ENCODE data around the gene PSTK.

PSTK gene

DNA sequence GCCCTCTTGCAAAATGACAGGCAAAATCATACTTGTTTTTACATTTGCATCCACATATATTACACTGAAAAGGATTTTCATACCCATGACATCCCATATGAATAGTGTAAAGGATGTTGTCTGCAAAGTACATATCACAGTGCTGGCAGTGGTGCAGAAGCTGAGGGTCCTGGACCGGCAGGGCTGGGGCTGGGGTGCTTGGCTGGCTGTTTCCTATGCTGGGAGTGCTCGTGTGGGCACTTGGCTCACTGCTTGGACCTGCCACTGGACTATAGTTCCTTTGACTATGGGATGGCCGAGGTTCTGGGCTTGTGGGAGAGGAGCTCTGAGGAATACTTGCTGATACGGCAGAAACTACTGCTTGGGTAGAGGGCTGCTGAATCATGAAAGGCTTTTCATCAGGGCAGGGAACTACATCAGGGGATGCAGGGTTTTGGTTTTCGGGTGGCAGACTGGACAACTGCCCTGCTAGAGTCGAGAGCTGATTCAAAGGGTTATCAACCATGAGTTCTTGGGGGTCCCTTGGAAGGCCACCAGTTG lies 13.7 kb downstream of the PSTK start:
- DNase-seq, result no peak

GRCh38 chr10:122995936-122996335 lies 15.7 kb downstream of the PSTK start:
- no peak for DNase-seq

- DNase-seq, result no peak
Observed at GRCh38 chr10:122997864-122998263, 17.7 kb downstream of the PSTK start.

- DNase-seq, result no peak
Observed at GRCh38 chr10:122998360-122998917, 18.2 kb downstream of the PSTK start.

- no peak for DNase-seq
Observed at GRCh38 chr10:122998934-122999333, 18.7 kb downstream of the PSTK start.

- peak; percentile 8 for DNase-seq
Observed at GRCh38 chr10:122999347-122999746, 19.1 kb downstream of the PSTK start.

GRCh38 chr10:123000155-123000554 lies 20.0 kb downstream of the PSTK start:
- no peak for DNase-seq

- no peak for DNase-seq
Observed at GRCh38 chr10:123001370-123001769, 21.2 kb downstream of the PSTK start.

- no peak for DNase-seq
Observed at GRCh38 chr10:123004298-123004697, 24.1 kb downstream of the PSTK start.

GRCh38 chr10:123007558-123008354 lies 27.6 kb downstream of the PSTK start:
- DNase-seq, result no peak

- peak; percentile 91 for DNase-seq
Observed at GRCh38 chr10:123008355-123009104, 28.3 kb downstream of the PSTK start, which contains the start of the genes ACADSB and IKZF5. TSS of gene ACADSB (plus strand) at chr10:123009006. CDS start at chr10:123009030, 24 bp downstream. TSS of gene IKZF5 (minus strand) at chr10:123008795. CDS start at chr10:122998625, 10,170 bp downstream.

DNA sequence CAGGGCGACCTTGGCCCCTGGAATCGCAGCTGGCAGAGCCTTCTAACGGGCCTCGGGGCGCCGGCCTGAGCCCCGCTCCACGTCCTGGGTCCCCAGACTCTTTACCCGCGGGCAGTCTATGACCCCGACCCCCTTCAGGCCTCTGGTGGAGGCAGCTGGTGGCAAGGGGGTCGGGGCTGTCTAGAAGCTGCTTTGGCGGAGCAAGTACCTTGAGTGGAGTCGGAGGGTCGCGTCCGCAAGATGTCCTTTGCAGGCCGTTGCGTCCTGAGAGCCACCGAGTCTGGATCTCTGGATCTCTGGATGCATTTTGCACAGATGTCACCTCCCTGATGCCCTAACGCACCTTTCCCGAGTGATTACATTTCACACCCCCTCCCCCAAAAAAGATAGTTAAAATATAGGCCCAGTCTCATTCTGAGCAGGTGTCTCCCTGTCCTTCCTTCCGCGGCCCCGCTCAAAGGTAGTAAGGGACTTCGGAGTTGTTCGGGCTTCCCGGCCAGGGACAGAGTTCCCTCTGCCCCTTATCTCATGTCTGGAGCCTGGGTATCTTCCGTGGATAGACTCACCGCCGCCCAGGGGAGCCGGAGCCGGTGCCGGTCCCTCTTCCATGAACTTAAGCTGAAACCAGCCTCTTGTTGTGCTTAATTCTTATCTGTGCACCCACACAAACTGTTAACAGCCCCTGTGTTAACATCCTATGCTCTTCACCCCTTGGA lies 29.1 kb downstream of the PSTK start:
- no peak for DNase-seq

DNA sequence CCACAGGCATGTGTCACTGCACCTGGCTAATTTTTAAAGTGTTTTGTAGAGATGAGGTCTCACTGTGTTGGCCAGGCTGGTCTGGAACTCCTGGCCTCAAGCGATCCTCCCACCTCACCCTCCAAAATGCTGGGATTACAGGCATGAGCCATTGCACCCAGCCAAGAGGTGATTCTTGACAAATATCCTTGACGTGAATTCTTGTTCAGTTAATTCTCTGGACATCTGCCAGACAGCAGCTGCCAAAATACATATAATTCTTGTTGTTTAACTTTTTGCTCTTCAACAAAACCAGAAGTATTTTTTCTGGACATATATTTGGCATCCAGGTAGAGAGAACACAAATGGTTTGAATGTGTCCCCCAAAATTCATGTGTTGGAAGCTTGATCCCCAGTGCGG lies 31.8 kb downstream of the PSTK start:
- no peak for DNase-seq

GRCh38 chr10:123013456-123014419 lies 33.5 kb downstream of the PSTK start:
- no peak for DNase-seq

DNA sequence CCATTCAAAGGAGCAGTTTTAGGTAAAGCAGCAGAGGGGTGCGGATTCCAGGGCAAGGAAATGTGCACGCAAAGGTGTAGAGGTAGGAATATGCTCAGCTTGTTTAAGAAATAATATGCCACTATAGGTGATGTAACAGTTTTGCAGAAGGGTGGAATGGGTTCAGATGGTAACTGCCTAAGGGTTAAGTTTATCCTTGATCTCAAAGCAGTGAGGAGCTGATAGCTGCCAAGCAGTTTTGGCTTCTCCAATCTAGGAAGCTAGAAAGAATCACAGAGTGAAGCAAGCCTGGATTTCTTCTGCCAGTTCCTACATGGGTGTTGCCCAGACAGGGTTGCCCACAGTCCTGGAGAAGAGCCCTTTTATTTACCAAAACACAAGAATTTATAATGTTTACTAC lies 34.6 kb downstream of the PSTK start:
- DNase-seq, result no peak

DNA sequence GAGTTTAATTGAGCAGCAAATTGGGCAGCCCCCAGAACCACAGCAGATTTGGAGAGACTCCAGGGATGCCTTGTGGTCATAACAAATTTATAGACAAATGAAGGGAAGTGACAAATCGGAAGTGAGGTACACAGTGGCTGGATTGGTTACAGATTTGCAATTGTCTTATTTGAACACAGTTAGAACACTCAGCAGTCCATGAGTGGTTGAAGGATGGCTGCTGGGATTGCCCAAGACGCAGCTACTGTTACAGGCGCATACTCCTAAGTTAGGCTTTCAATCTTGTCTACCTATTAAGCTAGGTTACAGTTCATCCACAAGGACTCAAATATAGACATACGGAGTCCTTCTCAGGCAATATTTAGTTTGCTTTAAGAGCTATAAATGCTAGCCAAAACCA lies 36.0 kb downstream of the PSTK start:
- no peak for DNase-seq

GRCh38 chr10:123017421-123018165 lies 37.4 kb downstream of the PSTK start:
- DNase-seq, result no peak

GRCh38 chr10:123018531-123018930 lies 38.3 kb downstream of the PSTK start:
- DNase-seq, result no peak

DNA sequence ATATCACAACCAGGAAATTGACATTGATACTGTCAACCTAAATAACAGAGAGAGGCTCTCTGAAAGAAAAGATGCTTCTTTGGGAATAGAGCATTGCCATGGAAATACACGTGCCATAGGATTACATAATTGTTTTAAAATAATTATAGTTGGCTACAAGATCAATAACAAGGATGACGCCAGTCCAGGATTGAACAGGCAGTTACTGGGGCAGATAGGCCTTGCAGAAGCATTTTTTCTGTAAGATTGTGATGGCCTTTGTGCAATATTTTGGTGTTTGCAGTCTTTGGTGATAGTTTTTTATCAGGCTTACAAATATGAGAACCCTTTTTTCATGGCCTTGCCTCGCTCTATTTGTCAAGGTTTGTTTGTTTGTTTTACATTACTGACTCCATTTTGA lies 39.1 kb downstream of the PSTK start:
- DNase-seq, result no peak

DNA sequence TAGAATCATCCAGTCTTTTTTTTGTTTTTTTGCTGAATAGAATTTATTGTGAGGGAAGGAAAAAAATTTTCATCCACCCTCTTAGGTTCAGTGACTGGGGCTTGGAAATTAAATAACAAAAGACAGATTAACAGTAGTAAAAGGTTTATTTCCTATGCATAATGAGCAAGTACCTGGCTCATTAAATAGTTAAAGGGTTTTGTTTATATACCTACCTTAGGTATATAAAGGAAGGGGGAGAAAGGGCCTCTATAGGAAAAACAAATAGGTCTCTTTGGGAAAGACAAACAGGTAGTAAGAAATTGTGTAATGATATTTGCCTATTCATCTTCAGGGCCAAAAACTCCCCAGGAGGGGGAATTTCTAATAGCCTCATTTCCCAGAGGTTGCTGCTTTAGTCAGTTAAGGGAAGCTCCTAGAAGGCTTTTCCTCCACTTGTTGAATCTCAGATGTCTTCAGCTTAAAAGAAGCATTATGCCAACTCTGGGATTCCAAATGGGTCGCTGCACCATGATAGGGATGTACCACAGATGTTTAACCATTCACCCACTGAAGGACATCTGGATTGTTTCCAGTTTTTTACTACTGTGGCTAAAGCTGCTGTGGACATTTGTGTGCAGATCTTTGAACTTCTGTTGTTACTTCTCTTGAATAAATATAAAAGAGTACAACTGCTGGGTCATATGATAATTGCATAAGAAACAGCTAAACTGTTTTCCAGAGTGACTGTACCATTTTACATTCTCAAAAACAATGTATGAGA lies 39.9 kb downstream of the PSTK start:
- no peak for DNase-seq

Measured in NCI-H1105 (cell line).